Measurements from ENCODE around the gene OR1J2. TPM values are rescaled to one million over a fixed set of nuclear protein-coding genes. Genes with fewer than 3 reads are reported as not detected.

Gene OR1J2
- polyA plus RNA-seq, 1 donor (not counting 4 experiments of a cell fraction or from before 2014, with no cell fraction given), result not detected

GRCh38 chr9:122468735-122469134, 41.9 kb upstream of the OR1J2 start:
- Histone ChIP-seq H3K27me3 (ENCODE audit: control insufficient read depth, extremely low read depth, insufficient read depth, low read length) (no peaks in the 10 kb centered on the region), H3K36me3 (ENCODE audit: control insufficient read depth in 2 of 2, extremely low read depth in 1 of 2, insufficient read depth in 2 of 2, low read length in 2 of 2) (no peaks in the 10 kb centered on the region), H3K4me2 (ENCODE audit: control insufficient read depth, extremely low read depth, insufficient read depth, low read depth, low read length) (no peak overlapping the region), H3K4me3 (ENCODE audit: control insufficient read depth in 2 of 3, extremely low read depth in 1 of 3, insufficient read depth in 2 of 3, low read depth in 1 of 3, low read length in 3 of 3) (no peak overlapping the region), H3K79me2 (ENCODE audit: control insufficient read depth, insufficient read depth, low read length) (no peaks in the 10 kb centered on the region), H4K20me1 (ENCODE audit: control insufficient read depth, extremely low read depth, insufficient read depth, low read length) (no peaks in the 10 kb centered on the region), H3K9me3 (ENCODE audit: control insufficient read depth, low read depth, low read length) (no peaks in the 10 kb centered on the region), H2AFZ (ENCODE audit: control insufficient read depth, low read length) (no peak overlapping the region), H3K27ac (ENCODE audit: control insufficient read depth, insufficient read depth, low read length) (no peak overlapping the region), H3K9me1 (ENCODE audit: control insufficient read depth, extremely low read depth, insufficient read depth, low read length) (no peaks in the 10 kb centered on the region), H3K9ac (ENCODE audit: control insufficient read depth, extremely low read depth, insufficient read depth, low read length) (no peak overlapping the region), H3K4me1 (ENCODE audit: control insufficient read depth, extremely low read depth, insufficient read depth, low read length) (peaks cover 3% of the 10 kb centered on the region)
- FAIRE-seq (no peak), DNase-seq (ENCODE audit: low read depth, low spot score) (no peak)
- dilution Hi-C loops (cut with MboI; ENCODE audit: extremely low pct_ligation_motif_present, low sequenced_read_pairs), result loop anchor here (25.0 kb wide), 1 partner anchor 344 kb away; the partner anchor contains the start of gene OR1K1
- no peak for TF ChIP-seq EZH2 (IDR thresholded peaks at IDR 0.05; ENCODE audit: low read length)
- TF ChIP-seq CTCF (optimal IDR thresholded peaks at IDR 0.05 in 1 of 3, IDR thresholded peaks at IDR 0.05 in 1 of 3, conservative IDR thresholded peaks at IDR 0.05 in 1 of 3; ENCODE audit: extremely low read depth in 1 of 3, insufficient read depth in 2 of 3, low read length in 3 of 3), result no peak

- no peak overlapping the region for H3K27ac ChIP-seq (ENCODE audit: control insufficient read depth, insufficient read depth, low read length)
- no peak overlapping the region for H3K9ac ChIP-seq (ENCODE audit: control insufficient read depth, extremely low read depth, insufficient read depth, low read length)
- H3K9me3 ChIP-seq (ENCODE audit: control insufficient read depth, low read depth, low read length), result no peaks in the 10 kb centered on the region
- FAIRE-seq, result no peak
- H3K36me3 ChIP-seq (ENCODE audit: control insufficient read depth in 2 of 2, extremely low read depth in 1 of 2, insufficient read depth in 2 of 2, low read length in 2 of 2), result no peaks in the 10 kb centered on the region
- H3K4me1 ChIP-seq (ENCODE audit: control insufficient read depth, extremely low read depth, insufficient read depth, low read length), result no peaks in the 10 kb centered on the region
- TF ChIP-seq CTCF (optimal IDR thresholded peaks at IDR 0.05 in 1 of 3, IDR thresholded peaks at IDR 0.05 in 1 of 3, conservative IDR thresholded peaks at IDR 0.05 in 1 of 3; ENCODE audit: extremely low read depth in 1 of 3, insufficient read depth in 2 of 3, low read length in 3 of 3), result no peak
- no peak overlapping the region for H2AFZ ChIP-seq (ENCODE audit: control insufficient read depth, low read length)
- H3K9me1 ChIP-seq (ENCODE audit: control insufficient read depth, extremely low read depth, insufficient read depth, low read length), result no peaks in the 10 kb centered on the region
- no peak overlapping the region for H3K4me2 ChIP-seq (ENCODE audit: control insufficient read depth, extremely low read depth, insufficient read depth, low read depth, low read length)
- dilution Hi-C loops (cut with MboI; ENCODE audit: extremely low pct_ligation_motif_present, low sequenced_read_pairs), result loop anchor here (25.0 kb wide), 1 partner anchor 338 kb away; the partner anchor contains the start of gene OR1K1
- H4K20me1 ChIP-seq (ENCODE audit: control insufficient read depth, extremely low read depth, insufficient read depth, low read length), result no peaks in the 10 kb centered on the region
- H3K4me3 ChIP-seq (ENCODE audit: control insufficient read depth in 2 of 3, extremely low read depth in 1 of 3, insufficient read depth in 2 of 3, low read depth in 1 of 3, low read length in 3 of 3), result no peak overlapping the region
- no peaks in the 10 kb centered on the region for H3K79me2 ChIP-seq (ENCODE audit: control insufficient read depth, insufficient read depth, low read length)
- DNase-seq (ENCODE audit: low read depth, low spot score), result no peak
- peaks cover 2% of the 10 kb centered on the region for H3K27me3 ChIP-seq (ENCODE audit: control insufficient read depth, extremely low read depth, insufficient read depth, low read length)
These were observed 36.0 kb upstream of the OR1J2 start for GRCh38 chr9:122474561-122474960.

Measured in keratinocyte (primary cell).